GM23338 (cell line): ENCODE data around the gene TNFRSF8. TPM values are rescaled to one million over a fixed set of nuclear protein-coding genes. Genes with fewer than 3 reads are reported as not detected.

Experiments
- ATAC-seq: fragments of 200-7000 bp; cut with Tn5 transposase; 3 replicates; pipeline ENCODE4 v1.9.1; 2020
- DNase-seq: peaks from one replicate; pipeline ENCODE4 v3.0.0-alpha.2; 2015; ENCODE audit warnings: low spot score
- H2AFZ ChIP-seq: fragments of 200-600 bp; sonication (generic); 2 replicates; pipeline ENCODE4 v1.8.0; 2016; ENCODE audit warnings: antibody characterized with exemption, mild to moderate bottlenecking, moderate library complexity
- H3F3A ChIP-seq: fragments of 200-600 bp; sonication (generic); replicated peaks from 2 replicates; pipeline ENCODE4 v1.8.0; 2017; ENCODE audit warnings: antibody characterized with exemption, mixed run types, low read depth
- H3K27ac ChIP-seq: fragments of 200-600 bp; sonication (generic); 2 replicates; pipeline ENCODE4 v1.6.1; 2016; ENCODE audit warnings: low read depth
- H3K27me3 ChIP-seq: fragments of 200-600 bp; sonication (generic); 2 replicates; pipeline ENCODE4 v1.8.0; 2016; ENCODE audit warnings: mild to moderate bottlenecking, mixed run types, moderate library complexity; ENCODE audit not compliant: insufficient read depth
- H3K36me3 ChIP-seq: fragments of 200-600 bp; sonication (generic); 2 replicates; pipeline ENCODE4 v1.8.0; 2016; ENCODE audit warnings: mild to moderate bottlenecking; ENCODE audit not compliant: insufficient read depth
- H3K4me1 ChIP-seq: fragments of 200-600 bp; sonication (generic); 2 replicates; pipeline ENCODE4 v1.8.0; 2016; ENCODE audit warnings: mild to moderate bottlenecking, moderate library complexity; ENCODE audit not compliant: insufficient read depth
- H3K4me2 ChIP-seq: fragments of 200-600 bp; sonication (generic); 2 replicates; pipeline ENCODE4 v1.7.1; 2017; ENCODE audit warnings: mixed run types
- H3K4me3 ChIP-seq: fragments of 200-600 bp; sonication (generic); 2 replicates; pipeline ENCODE4 v1.6.1; 2016; ENCODE audit warnings: mixed run types
- H3K79me2 ChIP-seq: fragments of 200-600 bp; sonication (generic); replicated peaks from 2 replicates; pipeline ENCODE4 v1.8.0; 2017; ENCODE audit warnings: mild to moderate bottlenecking; ENCODE audit not compliant: insufficient read depth
- H3K9me2 ChIP-seq: fragments of 200-600 bp; sonication (generic); 2 replicates; pipeline ENCODE4 v1.8.0; 2017; ENCODE audit not compliant: insufficient read depth
- H4K20me1 ChIP-seq: fragments of 200-600 bp; sonication (generic); replicated peaks from 2 replicates; pipeline ENCODE4 v1.8.0; 2017; ENCODE audit warnings: mild to moderate bottlenecking; ENCODE audit not compliant: insufficient read depth
- H3K27ac Mint-ChIP-seq: 2 replicates; pipeline ENCODE4 v1.8.0; 2020; ENCODE audit warnings: inconsistent platforms, mild to moderate bottlenecking, moderate library complexity, mixed read lengths
- H3K27me3 Mint-ChIP-seq: 3 replicates; pipeline ENCODE4 v1.8.0; 2022; ENCODE audit warnings: low read depth, mild to moderate bottlenecking, moderate library complexity, mixed read lengths, inconsistent platforms; ENCODE audit not compliant: insufficient read depth, poor library complexity
- H3K36me3 Mint-ChIP-seq: 3 replicates; pipeline ENCODE4 v1.8.0; 2021; ENCODE audit warnings: low read depth, mild to moderate bottlenecking, inconsistent platforms, moderate library complexity, mixed read lengths
- H3K4me1 Mint-ChIP-seq: 3 replicates; pipeline ENCODE4 v1.8.0; 2020; ENCODE audit warnings: mild to moderate bottlenecking, inconsistent platforms, mixed read lengths
- H3K4me3 Mint-ChIP-seq: 3 replicates; pipeline ENCODE4 v1.8.0; 2021; ENCODE audit warnings: moderate library complexity, mild to moderate bottlenecking, inconsistent platforms, mixed read lengths
- H3K9me3 Mint-ChIP-seq: 3 replicates; pipeline ENCODE4 v1.8.0; 2020; ENCODE audit warnings: moderate library complexity, mild to moderate bottlenecking, inconsistent platforms, mixed read lengths
- EZH2 ChIP-seq: fragments of 200-600 bp; sonication (generic); IDR thresholded peaks from one replicate; pipeline ENCODE4 v1.8.0; 2017; ENCODE audit warnings: antibody characterized with exemption, mild to moderate bottlenecking, low read depth; ENCODE audit not compliant: unreplicated experiment
- EZH2phosphoT487 ChIP-seq: fragments of 200-600 bp; sonication (generic); IDR thresholded peaks from one replicate; pipeline ENCODE4 v1.8.1; 2018; ENCODE audit warnings: antibody characterized with exemption; ENCODE audit not compliant: unreplicated experiment
- NANOG ChIP-seq: IDR thresholded peaks from 2 replicates; pipeline ENCODE4 v1.6.1; 2016; ENCODE audit warnings: antibody characterized with exemption, borderline replicate concordance
- POLR2AphosphoS5 ChIP-seq: IDR thresholded peaks from 2 replicates; pipeline ENCODE4 v1.6.1; 2016; ENCODE audit warnings: antibody characterized with exemption, low read depth
- STAT1 ChIP-seq: IDR thresholded peaks from one replicate; pipeline ENCODE4 v1.6.1; 2016; ENCODE audit warnings: antibody characterized with exemption; ENCODE audit not compliant: unreplicated experiment
- ZNF114 ChIP-seq: fragments of 250-450 bp; sonication (Bioruptor Pico); IDR thresholded peaks from 2 replicates; pipeline ENCODE4 v1.5.0; 2020; ENCODE audit warnings: mild to moderate bottlenecking, moderate library complexity
- ZNF331 ChIP-seq: fragments of 250-450 bp; sonication (Bioruptor Pico); IDR thresholded peaks from 2 replicates; pipeline ENCODE4 v1.5.0; 2020; ENCODE audit warnings: low read depth, mild to moderate bottlenecking, moderate library complexity
- polyA plus RNA-seq: library from polyadenylated mRNA; unstranded; fragments of >200 nt; fragmentation: Nextera tagmentation; extraction: Ambion mirVana; gene quantifications from 2 replicates; pipeline ENCODE4 v1.2.1, GENCODE V29; 2016
- total RNA-seq: library from RNA; depleted of rRNA; stranded (reverse); fragments of >200 nt; shearing (Covaris generic); gene quantifications from 2 replicates; pipeline ENCODE4 v1.2.3, GENCODE V29; 2014
- TF ChIP-seq, protein P1 (sequence below): fragments of 250-450 bp; sonication (Bioruptor Pico); IDR thresholded peaks from 2 replicates; pipeline ENCODE4 v1.5.0; 2020; ENCODE audit warnings: mild to moderate bottlenecking, moderate library complexity
- TF ChIP-seq, protein P2 (sequence below): IDR thresholded peaks from one replicate; pipeline ENCODE4 v1.6.1; 2018; ENCODE audit warnings: antibody characterized with exemption; ENCODE audit not compliant: unreplicated experiment

Gene TNFRSF8
- total and polyA plus RNA-seq, 2 experiments from 2014 or later = 11.7 to 28.2 TPM

DNA sequence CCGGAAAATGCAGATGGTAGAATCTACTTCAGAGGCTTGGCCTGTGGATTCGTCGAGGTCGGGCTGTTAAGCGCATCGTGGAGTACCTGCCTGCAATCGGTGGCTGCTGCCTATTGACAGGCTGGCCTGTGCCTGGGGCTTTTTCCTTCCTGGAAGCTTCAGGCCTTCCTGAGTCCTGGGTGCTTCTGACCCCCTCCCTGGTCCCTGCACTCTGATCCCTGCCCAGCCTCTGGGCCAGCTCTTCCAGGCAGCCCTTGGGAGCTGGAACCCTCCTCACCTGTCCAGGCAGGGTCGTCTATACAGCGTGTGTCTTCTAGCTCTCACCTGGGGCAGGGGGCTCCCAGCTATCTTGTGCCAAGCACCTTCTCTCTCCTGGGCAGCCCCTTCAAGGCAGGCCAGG, 63.7 kb downstream of the TNFRSF8 start (continued):
- TF ChIP-seq, protein P1, sequence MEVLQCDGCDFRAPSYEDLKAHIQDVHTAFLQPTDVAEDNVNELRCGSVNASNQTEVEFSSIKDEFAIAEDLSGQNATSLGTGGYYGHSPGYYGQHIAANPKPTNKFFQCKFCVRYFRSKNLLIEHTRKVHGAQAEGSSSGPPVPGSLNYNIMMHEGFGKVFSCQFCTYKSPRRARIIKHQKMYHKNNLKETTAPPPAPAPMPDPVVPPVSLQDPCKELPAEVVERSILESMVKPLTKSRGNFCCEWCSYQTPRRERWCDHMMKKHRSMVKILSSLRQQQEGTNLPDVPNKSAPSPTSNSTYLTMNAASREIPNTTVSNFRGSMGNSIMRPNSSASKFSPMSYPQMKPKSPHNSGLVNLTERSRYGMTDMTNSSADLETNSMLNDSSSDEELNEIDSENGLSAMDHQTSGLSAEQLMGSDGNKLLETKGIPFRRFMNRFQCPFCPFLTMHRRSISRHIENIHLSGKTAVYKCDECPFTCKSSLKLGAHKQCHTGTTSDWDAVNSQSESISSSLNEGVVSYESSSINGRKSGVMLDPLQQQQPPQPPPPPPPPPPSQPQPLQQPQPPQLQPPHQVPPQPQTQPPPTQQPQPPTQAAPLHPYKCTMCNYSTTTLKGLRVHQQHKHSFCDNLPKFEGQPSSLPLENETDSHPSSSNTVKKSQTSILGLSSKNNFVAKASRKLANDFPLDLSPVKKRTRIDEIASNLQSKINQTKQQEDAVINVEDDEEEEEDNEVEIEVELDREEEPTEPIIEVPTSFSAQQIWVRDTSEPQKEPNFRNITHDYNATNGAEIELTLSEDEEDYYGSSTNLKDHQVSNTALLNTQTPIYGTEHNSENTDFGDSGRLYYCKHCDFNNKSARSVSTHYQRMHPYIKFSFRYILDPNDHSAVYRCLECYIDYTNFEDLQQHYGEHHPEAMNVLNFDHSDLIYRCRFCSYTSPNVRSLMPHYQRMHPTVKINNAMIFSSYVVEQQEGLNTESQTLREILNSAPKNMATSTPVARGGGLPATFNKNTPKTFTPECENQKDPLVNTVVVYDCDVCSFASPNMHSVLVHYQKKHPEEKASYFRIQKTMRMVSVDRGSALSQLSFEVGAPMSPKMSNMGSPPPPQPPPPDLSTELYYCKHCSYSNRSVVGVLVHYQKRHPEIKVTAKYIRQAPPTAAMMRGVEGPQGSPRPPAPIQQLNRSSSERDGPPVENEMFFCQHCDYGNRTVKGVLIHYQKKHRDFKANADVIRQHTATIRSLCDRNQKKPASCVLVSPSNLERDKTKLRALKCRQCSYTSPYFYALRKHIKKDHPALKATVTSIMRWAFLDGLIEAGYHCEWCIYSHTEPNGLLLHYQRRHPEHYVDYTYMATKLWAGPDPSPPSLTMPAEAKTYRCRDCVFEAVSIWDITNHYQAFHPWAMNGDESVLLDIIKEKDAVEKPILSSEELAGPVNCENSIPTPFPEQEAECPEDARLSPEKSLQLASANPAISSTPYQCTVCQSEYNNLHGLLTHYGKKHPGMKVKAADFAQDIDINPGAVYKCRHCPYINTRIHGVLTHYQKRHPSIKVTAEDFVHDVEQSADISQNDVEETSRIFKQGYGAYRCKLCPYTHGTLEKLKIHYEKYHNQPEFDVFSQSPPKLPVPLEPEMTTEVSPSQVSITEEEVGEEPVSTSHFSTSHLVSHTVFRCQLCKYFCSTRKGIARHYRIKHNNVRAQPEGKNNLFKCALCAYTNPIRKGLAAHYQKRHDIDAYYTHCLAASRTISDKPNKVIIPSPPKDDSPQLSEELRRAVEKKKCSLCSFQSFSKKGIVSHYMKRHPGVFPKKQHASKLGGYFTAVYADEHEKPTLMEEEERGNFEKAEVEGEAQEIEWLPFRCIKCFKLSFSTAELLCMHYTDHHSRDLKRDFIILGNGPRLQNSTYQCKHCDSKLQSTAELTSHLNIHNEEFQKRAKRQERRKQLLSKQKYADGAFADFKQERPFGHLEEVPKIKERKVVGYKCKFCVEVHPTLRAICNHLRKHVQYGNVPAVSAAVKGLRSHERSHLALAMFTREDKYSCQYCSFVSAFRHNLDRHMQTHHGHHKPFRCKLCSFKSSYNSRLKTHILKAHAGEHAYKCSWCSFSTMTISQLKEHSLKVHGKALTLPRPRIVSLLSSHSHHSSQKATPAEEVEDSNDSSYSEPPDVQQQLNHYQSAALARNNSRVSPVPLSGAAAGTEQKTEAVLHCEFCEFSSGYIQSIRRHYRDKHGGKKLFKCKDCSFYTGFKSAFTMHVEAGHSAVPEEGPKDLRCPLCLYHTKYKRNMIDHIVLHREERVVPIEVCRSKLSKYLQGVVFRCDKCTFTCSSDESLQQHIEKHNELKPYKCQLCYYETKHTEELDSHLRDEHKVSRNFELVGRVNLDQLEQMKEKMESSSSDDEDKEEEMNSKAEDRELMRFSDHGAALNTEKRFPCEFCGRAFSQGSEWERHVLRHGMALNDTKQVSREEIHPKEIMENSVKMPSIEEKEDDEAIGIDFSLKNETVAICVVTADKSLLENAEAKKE (CRISPR knock-in tag) = no peak
- no peak for TF ChIP-seq STAT1
- TF ChIP-seq POLR2AphosphoS5 = no peak
- no peak for TF ChIP-seq ZNF331 (CRISPR knock-in tag)

- Histone ChIP-seq H3K79me2 (no peaks in the 10 kb centered on the region), H3K9me2 (no peaks in the 10 kb centered on the region), H3K4me2 (no peak overlapping the region), H2AFZ (no peak overlapping the region), H3K27me3 (no peaks in the 10 kb centered on the region), H4K20me1 (no peaks in the 10 kb centered on the region; the same call in 1 of the 2 replicates), H3K4me3 (no peak overlapping the region), H3K27ac (no peak overlapping the region), H3K4me1 (no peaks in the 10 kb centered on the region), H3K36me3 (peaks cover 2% of the 10 kb centered on the region; the same call in 1 of the 2 replicates), H3F3A (no peaks in the 10 kb centered on the region)
- Mint-ChIP-seq H3K9me3 (no peaks in the 10 kb centered on the region), H3K27ac (no peak overlapping the region), H3K36me3 (no peaks in the 10 kb centered on the region), H3K27me3 (peaks cover 10% of the 10 kb centered on the region), H3K4me3 (no peak overlapping the region), H3K4me1 (peaks cover 4% of the 10 kb centered on the region; the same call in 1 of the 3 replicates)
- no peak for ATAC-seq
- DNase-seq = no peak
- TF ChIP-seq EZH2 (no peak), ZNF114 (CRISPR knock-in tag) (no peak), POLR2AphosphoS5 (no peak), EZH2phosphoT487 (no peak), NANOG (no peak)
- TF ChIP-seq, protein P2, sequence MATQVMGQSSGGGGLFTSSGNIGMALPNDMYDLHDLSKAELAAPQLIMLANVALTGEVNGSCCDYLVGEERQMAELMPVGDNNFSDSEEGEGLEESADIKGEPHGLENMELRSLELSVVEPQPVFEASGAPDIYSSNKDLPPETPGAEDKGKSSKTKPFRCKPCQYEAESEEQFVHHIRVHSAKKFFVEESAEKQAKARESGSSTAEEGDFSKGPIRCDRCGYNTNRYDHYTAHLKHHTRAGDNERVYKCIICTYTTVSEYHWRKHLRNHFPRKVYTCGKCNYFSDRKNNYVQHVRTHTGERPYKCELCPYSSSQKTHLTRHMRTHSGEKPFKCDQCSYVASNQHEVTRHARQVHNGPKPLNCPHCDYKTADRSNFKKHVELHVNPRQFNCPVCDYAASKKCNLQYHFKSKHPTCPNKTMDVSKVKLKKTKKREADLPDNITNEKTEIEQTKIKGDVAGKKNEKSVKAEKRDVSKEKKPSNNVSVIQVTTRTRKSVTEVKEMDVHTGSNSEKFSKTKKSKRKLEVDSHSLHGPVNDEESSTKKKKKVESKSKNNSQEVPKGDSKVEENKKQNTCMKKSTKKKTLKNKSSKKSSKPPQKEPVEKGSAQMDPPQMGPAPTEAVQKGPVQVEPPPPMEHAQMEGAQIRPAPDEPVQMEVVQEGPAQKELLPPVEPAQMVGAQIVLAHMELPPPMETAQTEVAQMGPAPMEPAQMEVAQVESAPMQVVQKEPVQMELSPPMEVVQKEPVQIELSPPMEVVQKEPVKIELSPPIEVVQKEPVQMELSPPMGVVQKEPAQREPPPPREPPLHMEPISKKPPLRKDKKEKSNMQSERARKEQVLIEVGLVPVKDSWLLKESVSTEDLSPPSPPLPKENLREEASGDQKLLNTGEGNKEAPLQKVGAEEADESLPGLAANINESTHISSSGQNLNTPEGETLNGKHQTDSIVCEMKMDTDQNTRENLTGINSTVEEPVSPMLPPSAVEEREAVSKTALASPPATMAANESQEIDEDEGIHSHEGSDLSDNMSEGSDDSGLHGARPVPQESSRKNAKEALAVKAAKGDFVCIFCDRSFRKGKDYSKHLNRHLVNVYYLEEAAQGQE = no peak
Observed at GRCh38 chr1:12127206-12127810, 64.2 kb downstream of the TNFRSF8 start.
